Brain microvascular endothelial cell (primary cell): ENCODE measurements around the gene SMPDL3A.
"Not testable (repeated sequence)": the region's sequence is repeated elsewhere in the genome, so short reads cannot be mapped to it uniquely, and the experiment has no call there.

Experiments
- DNase-seq: peaks from one replicate; pipeline ENCODE4 v3.0.0-alpha.2; 2020
- H3K27ac ChIP-seq: fragments of 250-450 bp; sonication (Bioruptor Pico); 2 replicates; pipeline ENCODE4 v1.5.1; 2020; ENCODE audit warnings: mild to moderate bottlenecking, moderate library complexity
- H3K27me3 ChIP-seq: fragments of 250-450 bp; sonication (Bioruptor Pico); replicated peaks from 2 replicates; pipeline ENCODE4 v1.5.1; 2020; ENCODE audit warnings: mild to moderate bottlenecking
- H3K36me3 ChIP-seq: fragments of 250-450 bp; sonication (Bioruptor Pico); replicated peaks from 2 replicates; pipeline ENCODE4 v1.5.1; 2020; ENCODE audit warnings: mild to moderate bottlenecking
- H3K4me3 ChIP-seq: 2 replicates; pipeline ENCODE4 v1.5.1; 2011; ENCODE audit warnings: low read depth, mild to moderate bottlenecking, control low read depth, low read length, moderate library complexity
- in situ Hi-C: cut with HindIII; loops from 2 replicates; pipeline ENCODE4 v1.10.0; 2017; ENCODE audit warnings: low sequenced_read_pairs, low pct_ligation_motif_present
- TF ChIP-seq, protein P1 (sequence below): IDR thresholded peaks from 2 replicates; pipeline ENCODE4 v1.5.1; 2011; ENCODE audit warnings: low read depth, mild to moderate bottlenecking, moderate library complexity, low read length, control low read depth, inconsistent platforms; ENCODE audit errors: missing control alignments

The SMPDL3A gene, protein sequence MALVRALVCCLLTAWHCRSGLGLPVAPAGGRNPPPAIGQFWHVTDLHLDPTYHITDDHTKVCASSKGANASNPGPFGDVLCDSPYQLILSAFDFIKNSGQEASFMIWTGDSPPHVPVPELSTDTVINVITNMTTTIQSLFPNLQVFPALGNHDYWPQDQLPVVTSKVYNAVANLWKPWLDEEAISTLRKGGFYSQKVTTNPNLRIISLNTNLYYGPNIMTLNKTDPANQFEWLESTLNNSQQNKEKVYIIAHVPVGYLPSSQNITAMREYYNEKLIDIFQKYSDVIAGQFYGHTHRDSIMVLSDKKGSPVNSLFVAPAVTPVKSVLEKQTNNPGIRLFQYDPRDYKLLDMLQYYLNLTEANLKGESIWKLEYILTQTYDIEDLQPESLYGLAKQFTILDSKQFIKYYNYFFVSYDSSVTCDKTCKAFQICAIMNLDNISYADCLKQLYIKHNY

DNA sequence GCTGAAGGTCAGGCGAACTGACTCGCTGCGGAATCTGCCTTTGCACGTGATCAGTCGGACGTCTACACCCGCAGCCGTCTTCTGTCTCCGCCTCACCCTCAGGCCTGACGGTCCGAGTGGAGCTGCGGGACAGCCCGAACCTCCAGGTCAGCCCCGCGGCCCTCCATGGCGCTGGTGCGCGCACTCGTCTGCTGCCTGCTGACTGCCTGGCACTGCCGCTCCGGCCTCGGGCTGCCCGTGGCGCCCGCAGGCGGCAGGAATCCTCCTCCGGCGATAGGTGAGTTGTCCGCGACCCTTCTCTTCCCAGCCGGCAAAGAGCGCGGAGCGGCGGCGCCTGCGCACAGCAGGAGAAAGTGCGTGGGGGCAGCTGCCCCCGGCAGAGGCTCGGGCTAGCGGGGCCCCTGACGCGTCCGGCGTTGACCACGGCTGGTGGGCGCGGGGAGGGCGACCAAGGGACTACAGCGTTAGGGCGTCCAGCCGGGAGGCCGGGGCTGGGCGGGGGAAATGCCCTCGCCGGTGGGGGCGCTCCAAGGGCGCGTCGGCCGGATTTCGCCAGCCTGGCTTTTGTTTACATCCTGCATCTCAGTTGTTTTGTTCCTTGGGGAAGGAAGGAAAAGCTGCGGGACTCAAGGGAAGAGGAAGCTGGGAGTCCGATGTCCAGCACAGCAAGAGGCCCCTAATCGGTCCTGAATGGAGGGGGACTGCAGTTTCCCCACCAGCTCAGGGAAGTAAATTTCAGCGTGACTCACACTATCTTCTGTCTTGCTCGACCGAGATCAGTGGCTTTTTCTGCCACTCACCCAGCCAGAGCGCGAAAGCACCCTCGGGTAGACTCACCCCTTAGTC, at the start of gene SMPDL3A:
SMPDL3A (plus strand) TSS at position 77 of the 846 bp plus-strand sequence; CDS start at position 166, 89 bp downstream.
- TF ChIP-seq, protein P1, sequence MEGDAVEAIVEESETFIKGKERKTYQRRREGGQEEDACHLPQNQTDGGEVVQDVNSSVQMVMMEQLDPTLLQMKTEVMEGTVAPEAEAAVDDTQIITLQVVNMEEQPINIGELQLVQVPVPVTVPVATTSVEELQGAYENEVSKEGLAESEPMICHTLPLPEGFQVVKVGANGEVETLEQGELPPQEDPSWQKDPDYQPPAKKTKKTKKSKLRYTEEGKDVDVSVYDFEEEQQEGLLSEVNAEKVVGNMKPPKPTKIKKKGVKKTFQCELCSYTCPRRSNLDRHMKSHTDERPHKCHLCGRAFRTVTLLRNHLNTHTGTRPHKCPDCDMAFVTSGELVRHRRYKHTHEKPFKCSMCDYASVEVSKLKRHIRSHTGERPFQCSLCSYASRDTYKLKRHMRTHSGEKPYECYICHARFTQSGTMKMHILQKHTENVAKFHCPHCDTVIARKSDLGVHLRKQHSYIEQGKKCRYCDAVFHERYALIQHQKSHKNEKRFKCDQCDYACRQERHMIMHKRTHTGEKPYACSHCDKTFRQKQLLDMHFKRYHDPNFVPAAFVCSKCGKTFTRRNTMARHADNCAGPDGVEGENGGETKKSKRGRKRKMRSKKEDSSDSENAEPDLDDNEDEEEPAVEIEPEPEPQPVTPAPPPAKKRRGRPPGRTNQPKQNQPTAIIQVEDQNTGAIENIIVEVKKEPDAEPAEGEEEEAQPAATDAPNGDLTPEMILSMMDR: peak; percentile 50
- Histone ChIP-seq H3K27ac (peak within 1 kb of the TSS; percentile 70), H3K27me3 (no peaks in the 10 kb centered on the region), H3K36me3 (no peaks in the 10 kb centered on the region), H3K4me3 (peak within 1 kb of the TSS; percentile 81)
- in situ Hi-C loops: no loop called here
- DNase-seq: peak; percentile 43

DNA sequence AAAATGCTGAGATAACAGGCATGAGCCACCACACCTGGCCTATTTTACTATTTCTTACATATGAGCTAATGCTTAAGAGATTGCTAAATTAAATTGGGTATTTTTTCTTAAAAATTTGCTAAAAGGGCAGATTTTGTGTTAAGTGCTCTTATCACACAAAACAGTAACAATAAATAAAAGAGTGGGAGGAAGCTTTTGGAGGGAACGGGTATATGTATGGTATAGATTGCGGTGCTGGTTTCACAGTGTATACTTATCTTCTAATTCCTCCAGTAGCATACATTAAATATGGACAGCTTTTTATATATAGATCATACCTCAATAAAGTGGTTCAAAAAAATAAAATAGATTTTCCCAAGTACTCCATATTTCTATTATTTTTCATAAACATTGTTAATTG, 49.0 kb upstream of the SMPDL3A start:
- Histone ChIP-seq H3K27me3 (no peaks in the 10 kb centered on the region), H3K27ac (no peak overlapping the region), H3K36me3 (no peaks in the 10 kb centered on the region), H3K4me3 (no peak overlapping the region)
- in situ Hi-C loops: loop anchor here (25.0 kb wide), 1 partner anchor 97 kb away; no protein-coding TSS in a partner anchor
- TF ChIP-seq, protein P1: no peak
- DNase-seq: no peak

DNA sequence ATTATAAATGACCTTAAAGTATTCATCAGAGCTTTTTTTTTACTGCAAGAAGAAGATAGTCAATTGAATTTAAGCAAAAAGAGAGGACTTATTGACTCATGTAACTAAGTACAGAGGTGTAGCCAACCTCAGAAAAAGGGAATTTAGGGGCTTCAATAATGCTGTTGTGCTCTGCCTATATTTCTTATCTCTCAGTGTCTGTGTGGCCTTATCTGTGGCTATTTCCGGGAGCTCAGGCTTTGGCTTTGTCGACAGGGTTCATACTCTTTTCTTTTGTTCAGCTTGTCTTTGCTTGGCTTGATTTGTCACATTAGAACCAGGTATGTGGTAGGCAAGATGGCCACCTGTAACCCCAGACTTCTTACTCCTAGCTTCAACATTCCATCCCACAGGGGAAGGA, 48.1 kb upstream of the SMPDL3A start:
- in situ Hi-C loops: loop anchor here (25.0 kb wide), 1 partner anchor 96 kb away; no protein-coding TSS in a partner anchor
- H3K36me3 ChIP-seq: no peaks in the 10 kb centered on the region
- TF ChIP-seq, protein P1: no peak
- no peak for DNase-seq
- H3K4me3 ChIP-seq: no peak overlapping the region
- no peaks in the 10 kb centered on the region for H3K27me3 ChIP-seq
- H3K27ac ChIP-seq: no peak overlapping the region

DNA sequence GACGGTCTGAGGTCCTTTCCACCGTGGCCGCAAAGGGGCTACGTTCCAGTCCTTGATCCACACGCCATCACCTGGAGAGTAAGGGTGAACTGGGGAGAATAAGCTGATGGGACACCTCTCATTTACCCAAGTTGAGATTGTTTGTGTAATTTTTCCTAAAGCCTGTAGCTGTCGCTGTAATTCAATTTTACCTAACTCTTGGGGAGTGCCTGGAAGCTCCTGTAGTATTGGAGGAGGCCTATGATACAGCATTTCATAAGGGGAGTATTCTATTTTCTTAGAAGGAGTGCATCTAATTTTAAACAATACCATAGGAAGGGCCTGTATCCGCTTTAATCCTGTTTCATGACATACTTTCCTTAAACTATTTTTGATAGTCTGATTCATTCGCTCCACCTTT, 44.8 kb upstream of the SMPDL3A start:
- not testable (repeated sequence) for DNase-seq, H3K27ac ChIP-seq, H3K4me3 ChIP-seq, H3K27me3 ChIP-seq, H3K36me3 ChIP-seq
- in situ Hi-C loops: loop anchor here (25.0 kb wide), 1 partner anchor 93 kb away; no protein-coding TSS in a partner anchor
- TF ChIP-seq, protein P1: peak; percentile 43

DNA sequence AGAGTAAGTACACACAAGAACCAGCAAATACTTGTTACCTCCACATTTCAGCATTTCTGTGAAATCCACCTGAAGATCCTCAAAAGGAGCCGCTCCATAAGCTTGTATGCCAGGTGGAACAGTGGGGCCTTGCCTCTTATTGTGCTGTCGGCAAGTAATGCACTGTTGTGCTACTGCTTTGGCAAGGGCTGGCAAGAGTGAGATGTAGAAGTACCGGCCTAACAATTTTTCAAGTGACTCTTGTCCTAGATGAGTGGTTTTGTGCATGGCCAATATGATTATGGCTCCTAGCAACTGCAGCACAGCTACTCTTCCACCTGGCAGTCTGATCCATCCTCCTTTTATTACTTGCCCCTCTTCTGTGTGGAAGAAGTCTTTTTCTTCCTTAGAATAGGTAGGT, 44.2 kb upstream of the SMPDL3A start:
- H3K27ac ChIP-seq, H3K4me3 ChIP-seq, H3K36me3 ChIP-seq, H3K27me3 ChIP-seq, DNase-seq: not testable (repeated sequence)
- in situ Hi-C loops: loop anchor here (25.0 kb wide), 1 partner anchor 92 kb away; no protein-coding TSS in a partner anchor

DNA sequence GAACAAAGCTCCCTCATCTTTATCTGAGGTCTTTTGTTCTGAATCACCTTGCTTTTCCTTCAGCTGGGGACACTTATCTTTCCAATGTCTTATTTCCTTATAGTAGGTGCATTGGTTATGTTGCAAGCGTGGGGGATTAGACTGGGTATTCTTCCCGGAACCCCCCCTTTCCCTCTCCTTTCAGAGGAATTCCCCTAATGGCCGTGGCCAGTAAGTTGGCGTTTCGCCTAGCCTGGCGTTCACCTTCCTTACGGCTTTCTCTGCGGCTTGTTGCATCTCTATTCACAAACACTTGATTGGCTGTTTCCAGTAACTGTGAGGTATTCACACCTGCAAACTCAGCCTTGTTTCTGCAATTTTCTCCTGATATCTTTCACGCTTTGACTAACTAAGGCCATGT, 42.4 kb upstream of the SMPDL3A start:
- H3K27me3 ChIP-seq: no peaks in the 10 kb centered on the region
- no peaks in the 10 kb centered on the region for H3K36me3 ChIP-seq
- no peak for DNase-seq
- TF ChIP-seq, protein P1: no peak
- no peak overlapping the region for H3K4me3 ChIP-seq
- no peak overlapping the region for H3K27ac ChIP-seq
- in situ Hi-C loops: loop anchor here (25.0 kb wide), 1 partner anchor 91 kb away; no protein-coding TSS in a partner anchor
